Nephron (organoid): ENCODE measurements around the gene NOLC1.
A peak's percentile ranks its signal among the peaks of the same experiment; 100 is the strongest.

ENCODE experiments used
- H3K27ac Mint-ChIP-seq, 3 experiments: 2 replicates each; pipeline ENCODE4 v1.8.0; 2020; ENCODE audit warnings: mixed read lengths in 3 of 3, mild to moderate bottlenecking in 2 of 3, moderate library complexity in 1 of 3
- H3K27me3 Mint-ChIP-seq: 2 replicates; pipeline ENCODE4 v1.8.0; 2021; ENCODE audit warnings: low read depth, mild to moderate bottlenecking, moderate library complexity, mixed read lengths
- H3K36me3 Mint-ChIP-seq: 2 replicates; pipeline ENCODE4 v1.8.0; 2020; ENCODE audit warnings: low read depth, mixed read lengths
- H3K4me1 Mint-ChIP-seq: 2 replicates; pipeline ENCODE4 v1.8.0; 2020; ENCODE audit warnings: mixed read lengths
- H3K4me3 Mint-ChIP-seq, 3 experiments: 2 replicates each; pipeline ENCODE4 v1.8.0; 2020; ENCODE audit warnings: mild to moderate bottlenecking in 3 of 3, mixed read lengths in 3 of 3, moderate library complexity in 2 of 3
- H3K9me3 Mint-ChIP-seq: 2 replicates; pipeline ENCODE4 v1.8.0; 2020; ENCODE audit warnings: mixed read lengths
- TF ChIP-seq, protein P1 (sequence below), 3 experiments: fragments of 200-600 bp; sonication (generic); IDR thresholded peaks; one replicate each; pipeline ENCODE4 v1.5.0; 2021; ENCODE audit warnings: antibody characterized with exemption in 3 of 3; ENCODE audit not compliant: unreplicated experiment in 3 of 3

Gene NOLC1

DNA sequence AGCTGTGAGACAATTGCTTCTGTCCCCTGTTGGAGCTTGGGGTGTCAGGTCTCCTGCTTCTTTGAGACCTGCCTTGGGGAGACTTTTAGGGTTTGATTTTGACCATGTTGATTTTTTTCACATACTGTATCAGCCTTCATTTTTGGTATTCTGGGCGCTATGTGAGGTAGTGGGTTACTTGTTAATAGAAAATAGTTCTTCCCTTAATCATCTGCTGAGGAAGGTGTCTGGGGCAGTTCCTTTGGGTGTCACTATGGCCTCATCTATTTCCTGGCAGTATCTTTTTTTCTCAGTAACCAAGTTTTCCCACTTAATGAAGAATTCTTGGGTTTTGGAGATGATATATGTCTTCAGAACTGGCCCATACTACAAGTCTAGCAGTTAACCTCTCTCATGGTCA is 4.6 kb upstream of the NOLC1 start:
- TF ChIP-seq, protein P1, sequence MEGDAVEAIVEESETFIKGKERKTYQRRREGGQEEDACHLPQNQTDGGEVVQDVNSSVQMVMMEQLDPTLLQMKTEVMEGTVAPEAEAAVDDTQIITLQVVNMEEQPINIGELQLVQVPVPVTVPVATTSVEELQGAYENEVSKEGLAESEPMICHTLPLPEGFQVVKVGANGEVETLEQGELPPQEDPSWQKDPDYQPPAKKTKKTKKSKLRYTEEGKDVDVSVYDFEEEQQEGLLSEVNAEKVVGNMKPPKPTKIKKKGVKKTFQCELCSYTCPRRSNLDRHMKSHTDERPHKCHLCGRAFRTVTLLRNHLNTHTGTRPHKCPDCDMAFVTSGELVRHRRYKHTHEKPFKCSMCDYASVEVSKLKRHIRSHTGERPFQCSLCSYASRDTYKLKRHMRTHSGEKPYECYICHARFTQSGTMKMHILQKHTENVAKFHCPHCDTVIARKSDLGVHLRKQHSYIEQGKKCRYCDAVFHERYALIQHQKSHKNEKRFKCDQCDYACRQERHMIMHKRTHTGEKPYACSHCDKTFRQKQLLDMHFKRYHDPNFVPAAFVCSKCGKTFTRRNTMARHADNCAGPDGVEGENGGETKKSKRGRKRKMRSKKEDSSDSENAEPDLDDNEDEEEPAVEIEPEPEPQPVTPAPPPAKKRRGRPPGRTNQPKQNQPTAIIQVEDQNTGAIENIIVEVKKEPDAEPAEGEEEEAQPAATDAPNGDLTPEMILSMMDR (IDR thresholded peaks at IDR 0.05; ENCODE audit: unreplicated experiment in 3 of 3), result no peak
- Mint-ChIP-seq H3K9me3 (no peaks in the 10 kb centered on the region), H3K4me1 (peaks cover 17% of the 10 kb centered on the region), H3K27ac (no peak overlapping the region), H3K27me3 (no peaks in the 10 kb centered on the region), H3K36me3 (peaks cover 64% of the 10 kb centered on the region), H3K4me3 (no peak overlapping the region)

GRCh38 chr10:102148275-102148674 is 3.9 kb upstream of the NOLC1 start:
- TF ChIP-seq, protein P1 (IDR thresholded peaks at IDR 0.05; ENCODE audit: unreplicated experiment in 3 of 3), result no peak
- Mint-ChIP-seq H3K4me3 (no peak overlapping the region), H3K27me3 (no peaks in the 10 kb centered on the region), H3K27ac (no peak overlapping the region), H3K36me3 (peaks cover 61% of the 10 kb centered on the region), H3K4me1 (peaks cover 24% of the 10 kb centered on the region), H3K9me3 (no peaks in the 10 kb centered on the region)

DNA sequence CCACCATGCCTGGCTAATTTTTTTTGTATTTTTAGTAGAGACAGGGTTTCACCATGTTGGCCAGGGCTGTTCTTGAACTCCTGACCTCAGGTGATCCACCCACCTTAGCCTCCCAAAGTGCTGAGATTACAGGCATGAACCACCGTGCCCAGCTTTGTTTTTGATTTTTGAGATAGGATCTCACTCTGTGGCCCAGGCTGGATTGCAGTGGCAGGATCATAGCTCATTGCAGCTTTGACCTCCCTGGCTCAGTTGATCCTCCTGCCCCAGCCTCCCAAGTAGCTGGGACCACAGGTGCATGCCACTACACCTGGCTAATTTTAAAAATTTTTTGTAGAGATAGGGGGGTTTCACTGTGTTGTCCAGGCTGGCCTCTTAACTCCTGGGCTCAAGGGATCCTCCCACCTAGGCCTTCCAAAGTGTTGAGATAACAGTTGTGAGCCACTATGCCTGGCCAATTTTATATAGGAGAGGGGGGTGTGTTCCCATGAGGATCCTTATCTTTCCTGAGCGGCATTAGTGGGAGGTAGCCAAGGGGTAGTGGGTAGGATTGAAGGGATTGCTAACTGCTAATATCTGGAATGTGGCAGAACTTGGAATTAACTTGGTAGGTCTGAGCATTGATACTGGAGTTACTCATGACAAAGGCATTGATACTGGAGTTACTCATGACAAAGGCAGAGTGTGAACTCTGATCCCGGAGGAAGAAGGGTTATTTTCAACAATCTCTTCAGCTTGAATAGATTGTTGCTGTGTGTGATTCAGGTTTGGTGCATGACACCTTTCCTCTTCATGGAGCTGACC is 1.0 kb upstream of the NOLC1 start:
- peak overlapping the region; percentile 94 to 99 (median 97) for H3K4me3 Mint-ChIP-seq
- H3K4me1 Mint-ChIP-seq, result peaks cover 20% of the 10 kb centered on the region

DNA sequence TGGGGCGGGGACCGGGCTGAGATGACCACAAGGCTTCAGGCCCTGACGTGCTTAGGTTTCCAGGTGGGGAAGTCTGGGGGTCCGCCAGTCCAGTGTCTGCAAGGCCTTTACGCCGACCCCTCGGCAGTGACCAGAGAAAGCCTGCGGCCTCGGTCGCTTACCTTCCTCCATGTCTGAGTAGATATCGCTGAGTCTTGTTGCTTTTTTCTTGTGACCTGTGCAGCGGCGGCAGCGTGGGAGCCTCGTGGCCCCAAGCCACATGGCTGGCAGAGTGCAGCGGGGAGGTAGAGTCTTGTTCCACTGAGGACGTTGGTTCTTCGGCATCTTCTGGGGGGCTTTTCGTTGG is 329 bp downstream of the NOLC1 start:
- TF ChIP-seq, protein P1 (IDR thresholded peaks at IDR 0.05; ENCODE audit: unreplicated experiment in 3 of 3), result no peak
- Mint-ChIP-seq H3K36me3 (peaks cover 46% of the 10 kb centered on the region), H3K27ac (peak overlapping the region; percentile 87 to 92 (median 91)), H3K27me3 (no peaks in the 10 kb centered on the region), H3K4me1 (peaks cover 20% of the 10 kb centered on the region), H3K4me3 (peak overlapping the region; percentile 94 to 99 (median 97)), H3K9me3 (no peaks in the 10 kb centered on the region)

More for the DNA sequence above, 1.0 kb upstream of the NOLC1 start:
- TF ChIP-seq, protein P1 (IDR thresholded peaks at IDR 0.05; ENCODE audit: unreplicated experiment in 3 of 3), result no peak
- Mint-ChIP-seq H3K27me3 (no peaks in the 10 kb centered on the region), H3K36me3 (peaks cover 48% of the 10 kb centered on the region), H3K9me3 (no peaks in the 10 kb centered on the region), H3K27ac (peak overlapping the region; percentile 87 to 92 (median 91))

DNA sequence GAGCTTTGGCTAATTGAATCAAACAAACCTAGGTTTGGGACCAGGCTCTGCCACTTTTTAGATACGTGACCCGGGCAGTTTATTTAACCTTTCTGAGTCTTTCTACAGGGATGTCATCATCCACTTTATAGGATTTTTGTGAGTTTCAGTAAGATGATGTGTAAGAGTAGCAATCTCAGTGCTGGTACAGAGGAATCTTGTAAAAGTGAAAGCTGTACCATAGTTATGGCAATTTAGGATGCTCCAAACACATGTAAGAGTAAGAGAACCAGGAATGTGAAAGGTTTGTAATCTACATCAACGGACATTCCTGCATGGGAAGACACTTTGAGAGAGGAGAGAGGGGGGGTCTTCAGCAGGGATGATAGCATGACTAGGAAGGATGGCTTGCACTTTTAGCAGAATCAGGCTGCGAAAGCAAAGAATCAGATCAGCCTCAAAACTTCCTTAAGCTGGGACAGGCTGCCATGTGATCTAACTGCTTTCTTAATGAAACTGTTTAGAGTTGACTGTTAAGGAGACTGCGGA is 968 bp downstream of the NOLC1 start:
- no peaks in the 10 kb centered on the region for H3K27me3 Mint-ChIP-seq
- H3K9me3 Mint-ChIP-seq, result no peaks in the 10 kb centered on the region
- H3K36me3 Mint-ChIP-seq, result peaks cover 46% of the 10 kb centered on the region
- TF ChIP-seq, protein P1 (IDR thresholded peaks at IDR 0.05; ENCODE audit: unreplicated experiment in 3 of 3), result no peak
- H3K4me3 Mint-ChIP-seq, result peak overlapping the region; percentile 94 to 99 (median 97)
- peaks cover 20% of the 10 kb centered on the region for H3K4me1 Mint-ChIP-seq
- H3K27ac Mint-ChIP-seq, result peak overlapping the region; percentile 87 to 92 (median 91)
